HG03108 (cell line): ENCODE measurements around the gene TSSK3.

Experiments
- ATAC-seq: cut with Tn5 transposase; IDR thresholded peaks from one replicate; pipeline ENCODE4 v1.9.1; 2021; ENCODE audit warnings: moderate library complexity; ENCODE audit not compliant: unreplicated experiment

Gene TSSK3

DNA sequence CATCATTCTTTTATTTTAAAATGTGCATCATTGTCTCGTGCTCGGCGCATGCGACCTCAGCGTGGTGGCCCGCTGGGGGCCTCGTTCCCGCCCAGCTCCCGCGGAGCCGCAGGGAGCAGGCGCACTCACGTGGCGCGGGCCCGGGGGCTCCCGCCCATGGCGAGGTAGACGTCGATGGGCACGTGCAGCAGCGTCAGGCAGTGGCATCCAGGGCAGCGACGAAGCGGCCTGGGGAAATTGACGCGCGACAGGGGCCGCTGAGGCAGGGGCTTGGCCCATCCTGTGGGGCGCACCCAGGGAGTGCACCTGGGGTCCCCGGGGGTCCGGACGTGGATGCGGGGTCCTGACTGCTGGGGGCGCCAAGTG, 1.0 kb upstream of the TSSK3 start:
- no peak for ATAC-seq

DNA sequence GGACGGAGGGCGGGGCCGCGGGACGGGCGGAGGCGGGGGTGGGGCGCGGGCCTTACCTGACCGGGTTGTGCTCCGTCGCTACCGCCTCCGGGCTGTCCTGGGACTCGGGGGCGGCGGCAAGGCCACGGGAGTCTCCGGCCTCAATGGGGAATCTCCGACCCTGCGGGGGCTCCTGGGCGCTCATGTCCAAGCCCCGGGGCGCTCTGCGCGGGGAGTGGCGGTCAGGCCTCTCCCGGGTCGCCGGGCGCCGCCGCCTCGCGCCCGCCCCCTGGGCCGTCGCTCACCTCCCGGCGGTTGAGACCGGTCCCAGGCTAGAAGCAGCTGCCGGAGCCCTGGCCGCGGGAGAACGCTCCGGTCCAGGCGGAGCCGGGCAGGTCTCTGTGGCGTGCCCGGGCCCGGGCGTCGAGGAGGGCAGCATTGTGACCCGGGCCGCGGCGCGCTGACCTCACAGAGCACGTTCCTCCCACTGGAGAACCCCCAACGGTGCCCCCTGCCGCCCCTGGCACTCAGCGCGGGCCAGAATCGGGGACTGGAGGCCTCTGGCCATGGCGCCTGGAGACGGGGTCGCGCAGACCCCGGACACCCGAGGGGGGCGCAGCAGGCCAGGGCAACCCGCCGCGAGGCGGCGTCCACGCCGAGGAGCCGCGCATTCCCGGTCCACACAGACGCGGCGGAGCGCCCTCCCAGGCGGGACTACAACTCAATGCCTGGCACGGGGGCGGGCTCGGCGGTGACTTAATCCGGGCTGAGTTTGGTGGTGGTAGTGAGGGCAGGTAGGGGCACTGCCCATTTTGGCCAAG, 465 bp upstream of the TSSK3 start:
- no peak for ATAC-seq

DNA sequence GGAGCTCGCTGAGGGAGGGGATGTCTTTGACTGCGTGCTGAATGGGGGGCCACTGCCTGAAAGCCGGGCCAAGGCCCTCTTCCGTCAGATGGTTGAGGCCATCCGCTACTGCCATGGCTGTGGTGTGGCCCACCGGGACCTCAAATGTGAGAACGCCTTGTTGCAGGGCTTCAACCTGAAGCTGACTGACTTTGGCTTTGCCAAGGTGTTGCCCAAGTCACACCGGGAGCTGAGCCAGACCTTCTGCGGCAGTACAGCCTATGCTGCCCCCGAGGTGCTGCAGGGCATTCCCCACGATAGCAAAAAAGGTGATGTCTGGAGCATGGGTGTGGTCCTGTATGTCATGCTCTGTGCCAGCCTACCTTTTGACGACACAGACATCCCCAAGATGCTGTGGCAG, 1.4 kb downstream of the TSSK3 start:
- no peak for ATAC-seq

DNA sequence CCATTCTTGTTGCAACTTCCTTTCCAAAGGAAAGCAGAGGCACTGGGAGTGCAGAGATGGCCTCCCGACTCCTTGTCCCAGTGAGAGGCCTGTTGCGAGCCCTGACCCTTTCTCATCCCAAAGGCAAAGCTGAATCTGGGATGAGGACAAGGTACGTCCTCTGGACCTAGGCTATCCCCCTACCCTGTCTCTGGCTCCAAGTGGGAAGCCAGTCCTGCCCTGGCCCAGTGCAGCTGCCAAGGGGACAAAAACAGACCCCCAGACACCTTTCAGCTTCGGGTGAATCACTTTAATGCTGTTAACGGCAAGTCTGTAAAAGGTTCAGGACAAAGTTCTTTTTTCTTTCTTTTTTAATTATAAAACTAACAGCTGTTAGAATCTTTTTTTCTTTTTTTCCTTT, 2.5 kb downstream of the TSSK3 start:
- ATAC-seq: no peak

DNA sequence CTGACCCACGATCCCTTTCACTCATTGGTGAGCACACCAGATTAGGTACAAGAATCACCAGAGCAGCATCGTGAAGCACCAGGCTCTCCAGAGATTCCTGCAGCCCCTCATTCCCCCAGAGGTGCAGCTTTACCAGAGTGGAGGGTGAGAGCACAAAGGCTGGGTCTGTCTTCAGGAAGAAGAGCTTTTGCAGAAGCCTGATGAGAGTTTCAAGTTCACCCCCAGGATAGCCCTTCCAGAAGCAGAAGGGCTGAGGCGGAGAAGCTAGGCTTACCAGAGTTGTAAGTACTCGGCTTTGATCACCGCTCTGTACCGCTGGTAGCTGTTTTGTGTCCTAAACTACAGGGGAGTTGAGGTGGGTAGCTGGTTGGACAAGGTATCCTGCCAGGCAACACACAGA, 3.1 kb downstream of the TSSK3 start:
- no peak for ATAC-seq

DNA sequence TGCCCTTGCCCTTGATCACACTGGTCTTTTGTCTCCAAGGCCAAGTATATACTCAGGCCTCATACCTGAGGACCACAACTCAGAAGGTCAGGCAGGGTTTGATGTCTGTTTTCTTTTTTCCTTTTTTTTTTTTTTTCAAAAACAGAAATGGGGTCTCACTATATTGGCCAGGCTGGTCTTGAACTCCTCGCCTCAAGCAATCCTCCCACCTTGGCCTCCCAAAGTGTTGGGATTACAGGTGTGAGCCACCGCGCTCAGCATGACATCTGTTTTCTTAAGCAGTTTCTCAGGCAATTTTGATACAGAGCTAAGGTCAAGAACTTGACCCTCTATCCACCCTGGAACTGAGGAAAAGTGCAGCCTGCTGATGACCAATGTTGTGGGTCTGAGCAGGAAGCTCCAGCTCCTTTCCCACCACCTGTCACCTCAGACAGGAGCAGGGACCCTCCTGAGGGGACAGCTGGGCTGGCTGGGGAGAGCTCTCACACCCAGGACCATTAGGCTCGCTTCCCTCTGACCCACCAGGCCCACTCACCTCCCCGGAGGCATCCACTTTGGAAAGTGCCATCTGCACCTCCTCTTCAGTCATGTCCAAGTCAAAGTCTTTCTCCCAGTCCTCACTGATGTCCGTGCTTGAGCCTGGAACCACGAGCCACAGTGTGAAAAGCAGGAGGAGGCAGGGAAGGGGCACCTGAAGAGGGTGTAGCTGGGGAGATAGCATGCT, 5.7 kb downstream of the TSSK3 start:
- no peak for ATAC-seq

DNA sequence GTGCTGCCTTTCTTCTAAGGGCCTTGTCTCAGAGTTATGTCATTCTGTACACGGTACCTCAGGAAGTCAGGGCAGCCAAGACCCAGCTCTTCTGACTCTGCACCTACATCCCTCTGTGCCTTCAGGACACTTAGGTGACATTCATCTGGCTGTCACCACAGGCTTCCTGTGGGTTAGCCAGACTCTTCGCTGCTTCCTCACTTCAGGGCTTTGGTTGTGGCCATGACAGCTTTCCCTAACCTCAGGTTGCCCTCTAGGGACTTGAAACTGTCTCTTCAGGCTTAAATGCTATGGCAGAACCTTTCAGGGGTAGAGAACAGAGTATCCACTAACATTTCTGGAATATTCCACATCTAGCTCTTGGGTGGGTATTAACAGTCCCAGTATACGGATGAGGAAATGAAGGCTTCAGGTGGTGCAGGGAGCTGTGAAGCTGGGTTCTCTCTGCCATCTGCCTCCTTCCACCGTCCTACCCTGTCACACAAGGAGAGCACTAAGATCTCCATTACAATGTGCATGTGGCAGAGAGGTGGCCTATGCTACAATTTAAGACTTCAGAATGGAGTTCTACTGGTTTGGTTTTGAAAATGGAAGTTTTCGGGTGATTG, 9.9 kb downstream of the TSSK3 start:
- no peak for ATAC-seq

DNA sequence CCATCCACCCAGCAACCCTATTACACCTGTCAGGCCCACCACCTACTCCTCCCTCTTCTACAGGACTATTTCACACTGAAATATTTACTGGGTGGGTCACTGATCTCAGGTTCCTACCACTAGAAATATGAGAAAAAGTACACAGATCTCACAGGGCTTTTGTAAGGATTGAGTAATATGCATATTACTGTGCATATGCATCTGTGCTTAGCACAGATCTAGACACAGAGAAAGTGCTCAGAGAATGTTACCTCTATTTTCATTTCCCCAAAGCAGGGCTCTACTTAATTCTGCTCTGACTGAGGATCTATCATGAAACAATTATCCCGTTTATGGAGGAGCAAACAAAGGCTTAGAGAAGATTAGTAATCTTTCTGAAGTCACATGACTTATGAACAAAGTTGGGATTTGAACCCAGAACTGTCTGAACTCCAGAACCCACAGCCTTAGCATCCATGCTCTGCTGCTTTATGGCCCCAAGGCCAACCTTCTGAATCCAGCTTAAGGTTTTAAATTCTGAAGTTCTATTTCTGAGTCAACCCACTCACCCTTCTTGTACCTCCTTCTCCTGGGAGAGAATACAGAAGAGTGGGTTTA, 11.8 kb downstream of the TSSK3 start:
- no peak for ATAC-seq

DNA sequence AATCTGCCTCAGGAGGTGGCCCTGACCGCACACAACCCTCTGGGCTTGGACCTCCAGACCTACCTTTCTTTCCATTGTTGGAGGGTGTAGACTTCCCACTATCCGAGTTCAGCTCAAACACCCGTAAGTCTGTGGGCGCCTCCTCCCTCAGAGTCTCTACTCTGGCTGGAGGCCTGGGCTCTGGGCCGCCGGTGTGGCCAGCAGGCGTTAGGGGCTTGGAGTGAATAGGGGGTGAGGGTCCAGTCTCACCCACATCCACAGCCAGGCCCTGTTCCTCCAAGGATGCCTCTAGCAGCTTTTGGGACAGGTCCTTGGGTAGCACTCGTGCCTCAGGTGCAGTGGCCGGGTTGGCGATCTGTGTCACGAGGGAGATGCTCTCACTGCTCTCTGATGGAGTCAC, 13.9 kb downstream of the TSSK3 start:
- no peak for ATAC-seq

DNA sequence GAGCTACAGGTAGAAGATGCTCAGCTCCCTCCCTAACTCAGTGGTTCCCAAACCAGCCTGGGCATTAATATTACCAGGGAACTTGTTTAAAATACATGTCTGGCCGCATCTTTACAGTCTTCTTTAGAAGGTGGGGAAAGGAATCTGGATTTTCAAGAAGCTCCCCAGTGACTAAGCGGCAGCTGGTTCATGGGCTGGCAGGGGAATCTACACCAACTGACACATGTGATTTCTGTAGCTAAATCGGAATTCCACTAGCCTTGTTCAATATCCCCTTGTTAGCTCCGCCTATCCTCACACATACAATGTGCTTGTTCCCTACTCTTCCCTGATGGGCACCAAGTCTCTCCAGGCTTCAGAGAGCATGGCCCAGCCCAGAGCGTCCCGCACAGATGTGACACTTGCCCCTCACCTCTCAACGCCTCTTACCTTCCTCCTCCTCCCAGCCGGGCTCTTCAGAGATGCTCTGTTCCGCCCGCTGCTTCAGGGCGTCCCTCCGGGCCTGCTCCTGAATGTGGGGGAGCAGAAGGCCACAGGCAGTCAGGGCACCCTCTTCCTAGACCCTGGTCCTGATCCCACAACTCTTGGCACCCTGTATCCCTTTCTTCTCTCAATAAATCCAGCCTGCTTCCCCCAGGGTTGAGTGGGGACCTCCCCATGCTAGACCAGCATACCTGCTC, 15.3 kb downstream of the TSSK3 start:
- ATAC-seq: no peak

DNA sequence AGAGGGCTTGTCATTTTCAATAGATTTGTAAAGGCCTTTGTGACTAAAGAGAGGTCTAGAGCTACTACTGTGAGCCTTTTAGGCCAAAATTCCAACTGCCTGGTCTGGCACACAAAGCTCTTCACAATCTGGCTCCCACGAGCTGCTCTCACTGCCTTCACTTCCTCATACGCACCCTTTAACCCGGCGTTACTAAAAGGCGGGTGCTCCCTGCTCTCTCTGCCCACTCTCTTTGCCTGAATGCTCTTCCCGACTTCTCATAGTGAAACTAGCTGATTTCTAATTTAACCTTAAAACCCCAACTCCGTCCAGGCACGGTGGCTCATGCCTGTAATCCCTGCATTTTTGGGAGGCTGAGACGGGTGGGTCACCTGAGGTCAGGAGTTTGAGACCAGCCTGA, 17.7 kb downstream of the TSSK3 start:
- no peak for ATAC-seq

DNA sequence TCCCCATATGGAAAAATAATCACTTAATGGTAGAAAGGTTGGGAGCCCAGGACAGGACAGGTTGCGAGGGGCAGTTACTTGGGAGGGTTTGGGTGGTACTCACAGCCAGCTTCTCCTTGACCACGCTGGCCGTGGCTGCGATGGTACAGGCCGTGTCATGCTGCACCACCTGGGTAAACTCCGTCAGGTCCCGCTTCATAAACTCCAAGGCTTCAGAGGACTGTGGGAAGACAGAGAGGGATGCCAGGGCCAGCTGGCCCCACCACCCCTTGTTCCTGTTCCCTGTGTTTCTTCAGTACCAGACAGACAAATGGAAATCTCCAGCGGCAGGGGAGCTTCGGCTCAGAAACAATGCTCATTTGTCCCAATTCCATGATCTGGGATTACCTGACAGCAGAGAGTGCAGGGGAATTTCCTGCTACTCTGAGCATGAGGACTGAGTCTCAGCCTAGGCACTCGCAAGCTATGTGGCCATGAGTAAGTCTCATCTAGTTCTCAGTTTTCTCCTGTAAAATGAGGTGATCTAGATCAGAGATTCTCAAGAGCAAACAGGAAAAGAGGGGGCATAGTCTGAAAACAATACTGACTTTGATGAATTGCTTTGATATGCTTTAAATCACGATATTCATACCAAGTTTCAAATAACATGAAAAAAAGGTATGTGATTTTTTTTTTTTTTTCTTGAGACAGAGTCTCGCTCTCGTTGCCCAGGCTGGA, 24.5 kb downstream of the TSSK3 start:
- no peak for ATAC-seq

DNA sequence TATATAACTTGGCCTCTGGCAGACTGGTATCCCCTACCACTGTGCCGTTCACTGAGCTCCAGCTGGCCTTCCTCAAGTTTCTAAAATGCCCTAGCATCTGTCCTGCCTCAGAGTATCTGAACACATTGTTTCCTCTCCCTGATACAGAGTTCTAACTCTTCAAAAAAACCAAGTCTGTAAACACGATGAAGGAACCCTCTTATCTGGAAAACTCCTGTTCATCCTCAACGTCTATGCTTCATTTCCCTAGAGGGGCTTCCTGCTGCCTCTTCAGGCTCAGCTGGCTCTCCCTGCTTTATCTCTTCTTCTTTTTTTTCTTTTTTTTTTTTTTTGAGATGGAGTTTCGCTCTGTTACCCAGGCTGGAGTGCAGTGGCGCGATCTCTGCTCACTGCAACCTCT, 26.3 kb downstream of the TSSK3 start:
- ATAC-seq: no peak

DNA sequence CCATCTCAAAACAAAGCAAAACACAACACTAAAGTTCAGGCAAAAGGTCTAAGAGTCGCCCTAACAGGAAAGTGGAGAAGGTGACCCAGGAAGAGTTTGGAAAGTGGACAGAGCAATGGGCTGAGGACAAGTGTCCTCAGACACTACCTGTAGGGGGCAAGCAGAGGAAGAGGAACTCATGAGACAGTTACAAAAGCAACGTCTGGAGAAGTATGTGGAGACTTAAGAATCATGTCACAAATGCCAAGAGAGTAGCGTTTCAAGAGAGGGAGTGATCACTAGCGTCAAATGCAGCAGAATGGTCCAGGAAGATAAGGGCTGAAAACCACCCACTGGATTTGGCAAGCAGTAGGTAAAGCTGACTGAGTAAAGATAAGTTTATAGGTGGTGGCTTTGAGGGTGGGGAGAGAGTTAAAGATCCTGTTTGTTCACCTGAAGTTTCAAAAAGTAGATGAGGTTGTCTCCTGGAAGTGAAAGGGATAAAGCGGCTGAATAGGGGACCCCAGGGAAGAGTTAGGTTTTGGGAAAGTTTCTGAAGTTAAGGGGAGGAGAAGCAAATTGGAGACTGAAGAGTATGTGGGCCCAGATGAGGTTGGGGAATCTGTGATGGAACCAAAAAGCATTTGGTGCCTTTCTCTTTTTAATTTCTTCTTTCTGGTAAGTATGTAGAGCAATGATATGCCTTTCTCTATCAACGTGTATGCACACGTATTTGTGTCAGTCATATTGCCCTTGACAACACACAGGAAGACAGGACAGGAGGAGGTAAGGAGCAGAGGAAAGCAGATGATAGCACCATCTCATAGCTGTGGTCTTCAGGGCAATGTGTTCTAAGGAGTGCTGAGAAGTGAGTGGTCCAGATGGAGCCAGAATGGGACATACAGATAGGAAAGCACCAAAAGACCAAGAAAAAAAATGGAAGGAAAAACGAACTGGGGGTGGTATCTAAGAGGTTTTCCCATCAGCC, 28.8 kb downstream of the TSSK3 start:
- no peak for ATAC-seq

DNA sequence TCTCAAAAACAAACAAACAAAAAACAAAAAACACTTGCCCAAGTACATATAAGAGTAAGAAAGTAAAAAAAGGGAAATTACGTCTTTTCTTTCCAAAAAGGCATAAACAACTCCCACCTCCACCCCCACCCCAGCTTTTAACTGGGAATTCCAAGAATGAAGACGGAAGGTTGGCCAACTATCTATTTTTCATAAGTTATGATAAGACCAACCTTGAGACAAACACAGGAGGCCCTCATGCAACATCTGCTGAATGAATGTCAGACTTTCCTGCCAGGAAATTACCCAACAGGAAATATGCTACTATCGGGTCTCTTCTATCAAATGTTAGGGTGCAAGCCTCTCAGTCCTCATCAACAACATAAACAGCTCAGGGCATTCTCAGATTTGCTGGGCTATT, 30.0 kb downstream of the TSSK3 start:
- no peak for ATAC-seq

DNA sequence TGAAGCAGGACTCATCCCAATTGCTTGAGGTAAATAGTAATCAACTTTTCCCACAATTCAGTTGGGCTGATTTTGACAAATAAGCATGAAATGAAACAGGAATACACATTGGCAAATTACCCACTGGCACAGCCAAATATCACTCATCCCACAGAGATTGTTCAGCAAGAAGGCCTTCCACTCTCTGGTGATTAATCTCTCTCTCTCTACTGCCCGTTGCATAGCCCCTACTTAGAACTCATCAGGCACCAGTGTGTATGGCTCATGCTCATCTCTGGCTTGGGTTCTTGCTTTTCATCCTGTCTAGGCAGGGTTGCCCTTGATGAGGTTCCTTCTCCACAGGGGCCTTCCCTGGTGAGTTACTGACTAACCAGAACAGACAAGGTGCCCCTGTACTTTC, 30.8 kb downstream of the TSSK3 start:
- ATAC-seq: no peak

DNA sequence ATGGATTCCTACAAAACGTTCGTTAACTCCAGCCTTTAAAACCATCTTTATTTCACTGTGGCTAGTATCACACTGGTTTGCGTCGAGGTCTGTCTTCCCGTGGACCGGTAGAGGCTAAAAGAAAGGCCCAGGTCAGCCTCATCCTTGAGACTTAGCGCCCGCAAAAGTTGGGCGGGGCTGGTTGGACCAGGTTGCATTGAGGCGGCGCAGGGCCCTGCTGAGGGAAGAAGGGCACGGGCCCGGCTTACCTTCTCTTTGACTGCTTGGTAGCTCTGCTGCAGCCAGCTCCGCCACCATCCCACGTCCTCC, 31.4 kb downstream of the TSSK3 start:
- ATAC-seq: peak; percentile 2

DNA sequence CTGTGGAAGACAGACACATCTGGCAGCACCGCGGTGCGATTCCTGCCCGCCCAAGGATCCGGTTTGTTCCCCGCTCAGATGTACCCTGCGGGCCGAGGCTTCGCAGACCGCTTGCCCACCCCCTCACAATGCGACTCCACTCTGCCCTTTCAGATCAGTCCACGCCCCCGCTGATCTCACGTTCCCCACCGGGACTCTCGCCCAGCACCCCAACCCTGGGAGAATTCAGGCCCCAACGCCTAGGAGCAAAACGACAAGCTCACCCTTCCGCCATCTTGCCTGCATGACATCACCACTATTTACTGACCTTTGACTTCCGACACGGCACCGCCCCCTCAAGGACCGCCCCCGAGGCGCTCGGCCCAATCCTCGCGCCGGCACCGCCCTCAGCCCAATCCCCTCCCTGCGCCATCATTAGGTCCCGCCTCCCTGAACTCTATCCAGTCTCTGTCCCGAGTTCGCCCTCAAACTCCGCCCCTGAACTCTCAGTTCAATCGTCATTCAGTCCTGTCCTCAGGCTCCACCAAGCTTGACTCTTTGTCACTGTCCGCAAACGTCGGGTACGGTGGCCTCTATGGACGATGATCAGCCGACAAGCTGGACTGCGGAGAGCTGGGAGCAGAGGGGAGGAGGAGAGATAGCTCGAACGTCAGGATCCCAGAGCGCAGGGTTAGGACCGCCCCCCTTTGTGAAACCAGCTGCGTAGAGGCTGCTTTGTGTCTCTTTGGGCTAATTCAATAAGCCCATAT, 32.0 kb downstream of the TSSK3 start, which contains the start of gene BSDC1:
TSS of gene BSDC1 (minus strand) at position 301 of the 749 bp plus-strand sequence. CDS start at position 274, 27 bp downstream.
- peak; percentile 97 for ATAC-seq

DNA sequence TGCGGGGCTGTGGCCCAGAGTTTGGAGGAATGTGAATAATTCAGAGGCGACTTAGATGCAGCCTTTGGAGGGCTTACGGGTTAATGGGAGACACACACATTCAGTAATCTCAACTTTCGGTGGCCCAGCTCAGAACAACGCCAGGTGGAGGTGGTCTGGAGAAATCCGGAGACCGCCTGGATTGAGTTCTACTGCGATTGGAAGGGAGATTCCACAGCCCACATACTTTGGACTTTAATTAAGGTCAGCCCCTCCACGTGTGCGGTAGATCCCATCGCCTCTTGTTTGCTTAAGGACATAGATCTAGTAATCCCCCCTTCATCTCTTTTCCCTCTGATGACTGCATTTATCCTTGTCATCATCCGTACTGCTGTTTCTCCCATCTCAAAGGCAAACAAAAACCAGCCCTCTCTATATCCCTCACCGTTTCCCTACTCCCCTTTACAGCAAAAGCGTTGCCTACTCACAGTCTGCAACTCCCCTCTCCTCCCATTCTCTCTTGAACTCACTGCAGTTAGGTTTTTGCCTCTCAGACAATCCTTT, 32.6 kb downstream of the TSSK3 start:
- no peak for ATAC-seq
